HS-27A (cell line): Measurements from ENCODE around the gene NPHS1.
A peak's percentile ranks its signal among the peaks of the same experiment; 100 is the strongest.
"Not testable (repeated sequence)": the region's sequence is repeated elsewhere in the genome, so short reads cannot be mapped to it uniquely, and the experiment has no call there.

Source experiments
- DNase-seq: peaks from one replicate; pipeline ENCODE4 v3.0.0-alpha.2; 2012; ENCODE audit warnings: low read depth, missing footprints

The NPHS1 gene

DNA sequence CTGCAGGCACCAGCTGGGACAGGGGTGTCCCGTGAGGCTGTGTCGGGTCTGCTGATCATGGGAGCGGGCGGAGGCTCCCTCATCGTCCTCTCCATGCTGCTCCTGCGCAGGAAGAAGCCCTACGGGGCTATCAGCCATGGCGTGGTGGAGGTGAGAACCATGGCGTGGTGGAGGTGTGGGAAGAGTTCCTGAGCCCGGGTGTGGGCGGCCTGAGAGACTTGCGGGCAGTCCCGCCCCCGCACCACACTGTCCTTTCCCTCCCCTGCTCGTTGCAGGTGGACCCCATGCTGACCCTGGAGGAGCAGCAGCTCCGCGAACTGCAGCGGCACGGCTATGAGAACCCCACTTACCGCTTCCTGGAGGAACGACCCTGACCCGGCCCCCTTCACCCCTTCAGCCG is 26.8 kb upstream of the NPHS1 start:
- DNase-seq: no peak

DNA sequence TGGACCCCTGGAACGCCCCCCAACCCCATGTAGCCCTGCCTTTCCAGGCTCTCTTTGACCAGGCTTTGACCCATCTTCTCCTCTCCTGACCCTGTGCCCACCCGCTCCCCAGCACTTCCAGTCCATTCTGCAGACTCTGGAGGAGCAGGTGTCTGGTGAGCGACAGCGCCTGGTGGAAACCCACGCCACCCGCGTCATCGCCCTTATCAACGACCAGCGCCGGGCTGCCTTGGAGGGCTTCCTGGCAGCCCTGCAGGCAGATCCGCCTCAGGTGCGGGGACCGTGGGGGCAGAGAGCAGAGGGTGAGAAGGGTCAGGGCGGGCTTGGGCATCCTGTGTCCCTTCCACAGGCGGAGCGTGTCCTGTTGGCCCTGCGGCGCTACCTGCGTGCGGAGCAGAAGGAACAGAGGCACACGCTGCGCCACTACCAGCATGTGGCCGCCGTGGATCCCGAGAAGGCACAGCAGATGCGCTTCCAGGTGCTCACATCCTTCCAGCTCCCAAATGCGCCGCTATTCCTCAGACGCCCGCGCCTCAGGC is 22.2 kb upstream of the NPHS1 start:
- DNase-seq: no peak

DNA sequence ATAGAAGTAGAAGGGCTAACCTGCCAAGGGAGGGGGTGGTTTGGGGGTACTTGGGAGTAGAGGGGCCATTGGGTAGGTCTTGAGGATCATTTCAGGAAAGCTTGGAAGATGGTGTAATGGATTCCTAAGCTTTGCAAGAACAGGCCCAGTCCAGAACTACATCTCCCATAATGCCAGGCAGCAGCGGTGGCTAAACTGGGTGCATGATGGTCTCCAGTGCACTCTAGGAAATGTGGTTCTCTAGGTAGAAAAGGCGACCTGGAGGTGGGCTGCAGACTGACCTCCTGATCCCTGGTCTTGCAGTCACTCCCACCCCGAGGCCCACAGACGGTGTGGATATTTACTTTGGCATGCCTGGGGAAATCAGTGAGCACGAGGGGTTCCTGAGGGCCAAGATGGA is 19.9 kb upstream of the NPHS1 start:
- no peak for DNase-seq

DNA sequence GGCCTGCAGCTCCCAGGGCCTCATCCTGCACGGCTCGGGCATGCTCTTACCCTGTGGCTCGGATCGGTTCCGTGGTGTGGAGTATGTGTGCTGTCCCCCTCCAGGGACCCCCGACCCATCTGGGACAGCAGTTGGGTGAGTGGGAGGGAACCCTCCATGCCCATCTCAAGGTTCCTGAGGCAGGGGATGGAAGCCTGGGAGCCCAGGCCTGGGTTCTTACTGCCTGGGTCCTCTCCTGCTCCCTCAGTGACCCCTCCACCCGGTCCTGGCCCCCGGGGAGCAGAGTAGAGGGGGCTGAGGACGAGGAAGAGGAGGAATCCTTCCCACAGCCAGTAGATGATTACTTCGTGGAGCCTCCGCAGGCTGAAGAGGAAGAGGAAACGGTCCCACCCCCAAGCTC is 19.3 kb upstream of the NPHS1 start:
- DNase-seq: no peak

DNA sequence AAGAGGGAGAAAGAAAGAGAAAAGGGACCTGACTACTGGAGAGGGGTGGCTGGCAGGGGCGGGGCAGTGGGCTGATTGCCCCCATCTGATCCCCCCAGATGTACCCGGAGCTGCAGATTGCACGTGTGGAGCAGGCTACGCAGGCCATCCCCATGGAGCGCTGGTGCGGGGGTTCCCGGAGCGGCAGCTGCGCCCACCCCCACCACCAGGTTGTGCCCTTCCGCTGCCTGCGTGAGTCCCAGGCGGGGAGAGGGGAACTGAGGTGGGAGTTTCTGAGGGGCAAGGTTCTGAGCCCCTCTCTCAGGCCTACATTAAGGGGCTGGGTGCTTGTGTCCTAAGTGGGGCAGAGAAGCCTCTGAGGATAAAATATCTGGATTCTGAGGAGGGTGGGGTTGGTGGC is 18.5 kb upstream of the NPHS1 start:
- no peak for DNase-seq

DNA sequence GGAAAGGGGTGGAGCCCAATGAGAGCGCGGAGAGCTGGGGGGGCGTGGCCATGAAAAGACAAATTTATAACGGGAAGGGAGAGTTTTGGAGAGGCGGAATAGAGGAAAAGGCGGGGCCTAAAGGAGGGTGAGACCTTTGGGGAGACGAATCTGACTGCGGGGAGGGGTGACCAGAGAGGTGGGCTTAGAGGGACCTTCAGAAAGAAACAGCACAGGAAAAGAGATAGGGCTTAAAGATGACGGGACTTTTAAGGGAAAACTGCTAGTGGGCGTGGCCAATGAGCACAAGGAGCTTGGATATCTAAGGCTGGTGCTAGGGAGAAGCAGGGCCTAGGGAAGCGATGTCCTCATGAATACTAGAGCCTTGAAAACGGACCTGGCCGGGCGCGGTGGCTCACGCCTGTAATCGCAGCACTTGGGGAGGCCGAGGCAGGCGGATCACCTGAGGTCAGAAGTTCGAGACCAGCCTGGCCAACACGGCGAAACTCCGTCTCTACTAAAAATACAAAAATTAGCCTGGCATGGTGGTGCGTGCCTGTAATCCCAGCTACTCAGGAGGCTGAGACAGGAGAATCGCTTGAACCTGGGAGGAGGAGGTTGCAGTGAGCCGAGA is 17.9 kb upstream of the NPHS1 start:
- not testable (repeated sequence) for DNase-seq

DNA sequence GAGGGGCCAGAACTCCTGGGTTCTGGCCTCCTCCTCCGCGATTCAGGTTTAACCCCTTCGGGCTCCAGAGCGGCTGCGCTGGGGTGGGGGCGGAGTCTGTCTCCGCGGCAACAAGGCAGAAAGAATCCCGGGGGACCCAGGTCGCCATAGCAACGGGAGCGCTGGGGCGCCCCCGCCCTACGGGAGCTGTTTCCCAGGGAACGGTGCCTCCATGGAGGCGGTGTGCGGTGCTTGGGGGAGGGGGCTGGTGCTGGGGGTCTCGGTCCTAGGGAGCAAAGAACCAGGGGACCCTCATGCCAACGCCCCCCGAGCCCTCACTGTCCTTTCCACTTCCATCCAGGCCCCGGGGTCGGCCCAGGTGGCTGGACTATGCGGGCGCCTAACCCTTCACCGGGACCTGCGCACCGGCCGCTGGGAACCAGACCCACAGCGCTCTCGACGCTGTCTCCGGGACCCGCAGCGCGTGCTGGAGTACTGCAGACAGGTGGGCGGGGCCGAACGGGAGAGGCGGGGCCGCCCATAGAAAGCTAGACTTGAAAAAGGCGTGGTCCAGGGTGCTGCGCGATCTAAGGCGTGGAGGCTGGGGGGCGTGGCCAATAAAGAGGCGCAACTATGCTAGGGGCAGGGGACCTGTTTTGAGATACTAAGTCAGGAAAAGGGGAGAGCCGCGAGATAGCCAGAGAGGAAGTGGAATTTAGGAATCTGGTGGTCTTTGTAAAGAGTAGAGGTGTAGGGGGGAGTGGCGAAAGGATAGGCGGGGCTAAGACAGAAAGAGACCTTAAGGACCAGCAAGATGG is 17.2 kb upstream of the NPHS1 start:
- DNase-seq: no peak

DNA sequence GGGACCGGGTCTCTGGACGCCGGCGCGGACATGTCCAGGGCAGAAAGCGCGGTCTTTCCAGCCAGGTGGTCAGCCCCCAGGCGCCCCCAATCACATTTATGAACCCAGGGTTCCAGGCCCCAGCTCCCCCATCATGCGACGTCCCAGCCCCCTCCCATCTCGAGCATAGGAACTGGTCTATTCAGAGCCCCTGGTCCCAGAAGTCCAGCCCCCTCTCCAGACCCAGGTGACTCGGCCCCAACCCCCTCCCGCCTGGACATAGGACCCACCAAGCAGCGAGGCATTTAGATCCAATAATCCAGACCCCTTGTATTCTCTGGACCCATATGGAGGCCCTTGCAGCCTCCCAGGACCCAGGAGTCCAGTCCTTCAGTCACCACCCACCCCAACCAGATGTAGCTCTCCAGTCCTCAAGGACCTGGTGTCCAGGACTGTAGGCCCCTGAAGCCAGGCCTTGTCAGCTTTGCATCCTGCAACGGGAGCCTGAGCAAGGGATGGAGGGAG is 16.6 kb upstream of the NPHS1 start:
- DNase-seq: no peak

DNA sequence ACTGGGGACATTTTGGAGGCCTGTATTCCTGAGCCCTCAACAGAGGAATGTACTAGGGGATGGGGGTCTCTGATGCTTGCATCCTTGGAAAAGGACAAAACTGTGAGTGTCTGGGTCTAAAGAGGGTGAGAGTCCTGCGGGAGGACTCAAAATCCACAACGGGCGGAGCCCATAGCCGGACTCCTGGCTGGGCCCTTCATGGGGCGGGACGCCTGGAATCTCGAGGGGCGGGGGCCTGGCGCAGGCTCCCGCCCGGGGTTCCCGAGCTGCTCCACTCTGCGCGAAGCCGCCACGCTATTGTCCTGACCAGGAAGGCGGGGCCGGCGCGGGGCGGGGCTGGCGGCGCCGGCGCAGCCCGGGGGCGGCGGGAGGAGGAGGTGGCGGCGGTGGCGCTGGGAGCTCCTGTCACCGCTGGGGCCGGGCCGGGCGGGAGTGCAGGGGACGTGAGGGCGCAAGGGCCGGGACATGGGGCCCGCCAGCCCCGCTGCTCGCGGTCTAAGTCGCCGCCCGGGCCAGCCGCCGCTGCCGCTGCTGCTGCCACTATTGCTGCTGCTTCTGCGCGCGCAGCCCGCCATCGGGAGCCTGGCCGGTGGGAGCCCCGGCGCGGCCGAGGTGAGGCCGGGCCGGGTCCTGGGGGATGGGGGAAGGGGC is 16.0 kb upstream of the NPHS1 start, which contains the start of gene APLP1:
APLP1 (plus strand) TSS at position 403 of the 651 bp plus-strand sequence; CDS start at position 466, 63 bp downstream.
- DNase-seq: peak; percentile 47

DNA sequence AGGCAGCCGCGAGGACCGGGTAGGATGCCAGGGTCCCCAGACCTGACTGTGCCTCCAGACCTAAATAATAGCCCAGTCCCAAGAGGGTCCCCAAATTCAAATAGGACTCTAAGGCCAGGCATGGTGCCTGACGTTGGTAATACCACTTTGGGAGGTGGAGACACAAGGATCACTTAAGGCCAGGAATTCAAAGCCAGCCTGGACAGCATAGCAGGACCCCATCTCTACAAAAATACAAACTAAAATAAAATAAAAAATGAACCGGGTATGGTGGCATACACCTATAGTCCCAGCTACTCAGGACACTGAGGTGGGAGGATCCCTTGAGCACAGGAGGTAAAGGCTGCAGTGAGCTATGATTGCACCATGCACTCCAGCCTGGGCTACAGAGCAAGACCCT is 10.7 kb upstream of the NPHS1 start:
- DNase-seq: no peak

DNA sequence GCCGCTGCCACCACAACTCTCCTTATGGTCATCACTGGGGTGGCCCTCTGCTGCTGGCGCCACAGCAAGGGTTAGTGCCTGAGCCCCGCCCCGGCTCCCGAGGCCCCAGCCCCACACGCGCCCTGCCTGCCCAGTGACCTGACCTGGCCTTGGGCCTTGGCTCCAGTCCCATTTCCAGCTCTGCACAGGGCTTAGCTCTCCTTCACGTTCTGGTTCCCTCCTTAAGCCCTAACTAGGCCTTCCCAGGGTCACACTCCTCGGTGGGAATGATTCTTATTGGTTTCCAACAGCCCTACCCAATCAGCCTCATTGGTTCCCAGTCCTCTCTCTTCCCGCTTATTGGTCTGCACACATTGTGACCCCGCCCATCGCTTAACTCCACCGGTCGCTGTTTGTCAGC is 10.2 kb upstream of the NPHS1 start:
- DNase-seq: no peak

DNA sequence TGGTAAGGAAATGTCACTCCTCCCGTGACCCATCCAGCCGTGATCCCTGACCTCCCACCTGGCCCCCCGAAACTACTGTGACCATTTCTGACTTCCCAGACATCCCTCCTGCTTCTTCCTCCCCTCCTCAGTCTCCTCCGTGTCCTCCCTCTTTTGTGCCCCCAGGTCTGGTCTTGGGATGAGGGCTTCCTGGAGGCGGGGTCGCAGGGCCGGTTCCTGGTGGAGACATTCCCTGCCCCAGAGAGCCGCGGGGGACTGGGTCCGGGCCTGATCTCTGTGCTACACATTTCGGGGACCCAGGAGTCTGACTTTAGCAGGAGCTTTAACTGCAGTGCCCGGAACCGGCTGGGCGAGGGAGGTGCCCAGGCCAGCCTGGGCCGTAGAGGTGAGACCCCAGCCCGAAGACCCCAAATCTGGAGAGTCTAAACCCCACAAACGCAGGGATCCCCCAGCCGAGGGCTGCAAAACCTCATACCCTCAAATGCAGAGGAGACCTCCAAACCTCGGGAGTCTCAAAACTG is 9.4 kb upstream of the NPHS1 start:
- no peak for DNase-seq

DNA sequence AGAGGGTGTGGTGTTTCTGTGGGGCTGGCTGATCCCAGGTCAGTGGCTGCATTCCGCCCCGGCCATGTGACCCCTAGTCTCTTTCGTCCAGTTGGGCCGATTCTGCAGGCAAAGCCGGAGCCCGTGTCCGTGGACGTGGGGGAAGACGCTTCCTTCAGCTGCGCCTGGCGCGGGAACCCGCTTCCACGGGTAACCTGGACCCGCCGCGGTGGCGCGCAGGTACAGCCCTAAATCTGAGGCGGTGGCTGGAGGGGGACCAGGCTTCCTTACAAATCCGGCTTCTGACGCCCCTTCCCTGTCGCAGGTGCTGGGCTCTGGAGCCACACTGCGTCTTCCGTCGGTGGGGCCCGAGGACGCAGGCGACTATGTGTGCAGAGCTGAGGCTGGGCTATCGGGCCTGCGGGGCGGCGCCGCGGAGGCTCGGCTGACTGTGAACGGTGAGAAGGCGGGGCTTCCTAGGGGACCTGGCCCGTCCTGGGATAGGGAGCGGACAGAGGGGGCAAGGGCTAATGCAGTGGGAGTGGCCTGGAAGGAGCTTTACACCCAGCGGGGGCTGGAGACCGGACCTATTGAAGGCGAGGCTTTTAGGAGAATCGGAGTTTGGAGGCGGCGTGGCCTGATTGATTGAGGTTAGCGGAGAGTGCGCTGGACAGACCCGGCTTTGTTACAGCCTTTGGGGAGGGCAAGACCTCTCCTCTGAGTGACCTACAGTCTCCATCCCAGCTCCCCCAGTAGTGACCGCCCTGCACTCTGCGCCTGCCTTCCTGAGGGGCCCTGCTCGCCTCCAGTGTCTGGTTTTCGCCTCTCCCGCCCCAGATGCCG is 8.7 kb upstream of the NPHS1 start:
- no peak for DNase-seq

DNA sequence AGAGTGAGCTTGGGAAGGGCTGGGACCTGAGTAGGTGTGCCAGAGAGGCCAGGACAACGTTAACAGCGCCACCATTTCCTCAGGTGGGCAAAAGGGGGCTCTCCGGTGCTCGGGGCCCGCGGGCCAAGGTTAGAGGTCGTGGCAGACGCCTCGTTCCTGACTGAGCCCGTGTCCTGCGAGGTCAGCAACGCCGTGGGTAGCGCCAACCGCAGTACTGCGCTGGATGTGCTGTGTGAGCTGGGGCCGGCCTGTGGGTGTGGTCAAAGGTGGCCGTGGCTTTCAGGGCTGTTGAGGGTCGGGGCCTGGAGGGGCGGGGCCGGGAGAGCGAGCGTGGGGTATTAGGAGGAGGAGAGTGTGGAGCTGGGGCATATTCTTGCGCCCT is 8.1 kb upstream of the NPHS1 start:
- no peak for DNase-seq

DNA sequence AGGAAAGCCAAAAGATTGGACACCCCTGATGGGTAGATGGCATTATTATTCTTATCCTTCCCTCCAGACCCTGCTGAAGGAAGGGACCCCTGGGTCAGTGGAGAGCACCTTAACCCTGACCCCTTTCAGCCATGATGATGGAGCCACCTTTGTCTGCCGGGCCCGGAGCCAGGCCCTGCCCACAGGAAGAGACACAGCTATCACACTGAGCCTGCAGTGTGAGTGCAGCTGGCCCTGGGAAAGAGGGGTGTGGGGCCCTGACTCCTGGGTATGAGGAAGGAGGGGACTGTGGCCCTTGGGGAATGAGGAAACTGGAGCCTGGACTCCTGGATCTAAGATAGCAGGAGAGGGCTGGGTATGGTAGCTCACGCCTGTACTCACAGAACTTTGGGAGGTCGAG is 7.1 kb upstream of the NPHS1 start:
- no peak for DNase-seq

DNA sequence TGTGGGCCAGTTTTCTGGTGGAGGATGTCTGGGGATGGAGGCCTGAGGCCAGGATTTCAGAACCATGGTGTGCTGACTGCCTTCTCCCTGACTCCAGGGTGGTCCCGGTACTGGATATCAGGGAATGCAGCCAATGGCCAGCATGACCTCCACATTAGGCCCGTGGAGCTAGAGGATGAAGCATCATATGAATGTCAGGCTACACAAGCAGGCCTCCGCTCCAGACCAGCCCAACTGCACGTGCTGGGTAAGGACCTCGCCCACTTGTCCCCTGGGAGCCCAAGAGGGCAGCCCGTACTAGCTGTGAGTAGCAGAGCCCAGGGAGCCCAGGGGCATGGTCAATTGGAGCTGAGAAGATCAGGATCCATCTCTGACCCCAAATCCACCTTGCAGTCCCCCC is 6.0 kb upstream of the NPHS1 start:
- no peak for DNase-seq

DNA sequence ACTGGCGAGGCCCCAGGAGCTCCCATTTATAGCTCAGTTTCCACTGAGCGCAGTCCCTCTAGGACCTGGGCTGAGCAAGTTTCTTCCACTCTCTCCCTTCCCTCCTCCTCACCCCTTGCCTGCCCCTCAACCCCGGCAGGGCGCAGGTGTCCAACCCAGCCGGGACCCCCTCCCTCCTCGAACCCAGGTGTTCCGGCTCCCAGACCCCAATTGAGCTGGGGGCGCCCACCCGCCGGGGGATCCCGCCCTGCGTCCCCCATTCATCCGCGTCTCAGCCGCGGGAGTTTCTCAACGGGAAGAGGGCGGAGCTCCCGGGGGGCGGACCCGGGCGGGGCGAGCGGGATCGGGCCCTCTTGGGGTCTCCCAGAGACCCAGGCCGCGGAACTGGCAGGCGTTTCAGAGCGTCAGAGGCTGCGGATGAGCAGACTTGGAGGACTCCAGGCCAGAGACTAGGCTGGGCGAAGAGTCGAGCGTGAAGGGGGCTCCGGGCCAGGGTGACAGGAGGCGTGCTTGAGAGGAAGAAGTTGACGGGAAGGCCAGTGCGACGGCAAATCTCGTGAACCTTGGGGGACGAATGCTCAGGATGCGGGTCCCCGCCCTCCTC is 4.3 kb upstream of the NPHS1 start, which contains the start of gene KIRREL2:
KIRREL2 (plus strand) TSS at position 366 of the 604 bp plus-strand sequence; CDS start at position 575, 209 bp downstream.
- no peak for DNase-seq

DNA sequence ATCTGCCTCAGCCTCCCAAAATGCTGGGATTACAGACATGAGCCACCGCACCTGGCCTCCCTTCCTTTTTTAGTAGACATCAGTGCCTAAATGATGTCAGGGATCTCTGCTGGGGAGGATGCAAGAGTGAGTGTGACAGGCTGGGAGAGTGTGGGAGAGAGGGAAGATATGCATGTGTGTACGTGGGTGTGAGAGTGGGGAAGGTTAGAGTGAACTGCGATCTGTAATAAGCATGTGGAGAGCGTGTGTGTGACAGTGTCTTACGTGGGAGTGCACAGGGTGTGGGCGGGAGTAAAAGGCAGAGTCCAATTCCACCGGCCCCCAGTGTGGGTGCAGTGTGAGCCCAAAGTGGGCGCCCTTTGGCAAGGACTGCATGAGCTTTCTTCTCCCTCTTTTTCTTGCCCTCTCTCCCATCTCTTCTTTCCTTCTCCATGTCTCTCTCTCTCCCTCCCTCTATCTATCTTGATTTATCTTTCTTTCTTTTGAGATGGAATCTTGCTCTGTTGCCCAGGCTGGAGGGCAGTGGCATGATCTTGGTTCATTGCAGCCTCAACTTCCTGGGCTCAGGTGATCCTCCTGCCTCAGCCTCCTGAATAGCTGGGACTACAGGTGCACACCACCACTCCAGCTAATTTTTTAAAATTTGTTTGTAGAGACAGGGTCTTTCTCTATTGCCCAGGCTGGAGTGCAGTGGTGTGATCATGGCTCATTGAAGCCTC is 893 bp upstream of the NPHS1 start:
- no peak for DNase-seq

DNA sequence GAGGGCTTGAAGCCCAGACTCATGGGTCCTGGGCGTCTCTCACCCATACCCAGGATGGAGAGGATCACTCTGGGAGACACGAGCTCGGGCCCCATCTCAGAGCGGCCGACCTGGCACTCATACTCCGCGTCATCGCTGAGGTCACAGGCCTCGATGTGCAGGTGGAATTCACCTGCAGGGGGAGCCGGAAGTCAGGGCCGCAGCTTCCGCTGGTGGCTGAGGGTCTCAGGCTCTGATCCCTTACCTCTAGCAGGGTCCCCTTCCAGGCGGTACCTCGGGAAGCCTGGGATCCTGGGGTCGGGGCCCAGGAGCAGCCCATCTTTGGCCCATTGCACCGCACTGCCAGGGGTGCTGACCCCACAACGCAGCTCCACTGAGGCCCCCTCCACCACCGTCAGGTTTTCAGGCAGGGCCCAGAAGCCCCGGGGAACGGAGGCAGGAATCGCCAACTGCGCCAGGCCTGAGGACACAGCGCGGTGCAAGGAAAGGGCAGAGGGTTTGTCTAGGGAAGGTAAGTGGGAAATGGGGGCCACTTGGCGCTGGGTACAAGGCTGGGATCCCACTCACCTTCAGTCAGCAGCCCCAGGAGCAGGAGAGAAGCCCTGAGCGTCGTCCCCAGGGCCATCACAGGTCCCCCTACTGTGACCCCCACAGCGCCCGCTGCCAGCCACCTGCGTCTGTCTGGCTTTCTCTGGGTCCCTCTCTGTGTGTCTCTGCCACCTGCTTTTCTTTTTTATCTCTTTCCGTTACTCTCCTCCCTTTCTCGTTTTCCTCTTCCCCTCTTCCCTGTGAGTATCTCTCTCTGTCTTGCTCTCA is 883 bp downstream of the NPHS1 start:
- DNase-seq: no peak
